NCI-H146 treated with DMSO at 0.1 percent for 48 hours (cell line): Measurements from ENCODE around the gene TMEM225B.
"Not testable (repeated sequence)": the region's sequence is repeated elsewhere in the genome, so short reads cannot be mapped to it uniquely, and the experiment has no call there.

Experiments
- DNase-seq: peaks from one replicate; lab custom pipeline; 2025; ENCODE audit not compliant: unreplicated experiment; lab: John Stamatoyannopoulos, UW

TMEM225B gene

DNA sequence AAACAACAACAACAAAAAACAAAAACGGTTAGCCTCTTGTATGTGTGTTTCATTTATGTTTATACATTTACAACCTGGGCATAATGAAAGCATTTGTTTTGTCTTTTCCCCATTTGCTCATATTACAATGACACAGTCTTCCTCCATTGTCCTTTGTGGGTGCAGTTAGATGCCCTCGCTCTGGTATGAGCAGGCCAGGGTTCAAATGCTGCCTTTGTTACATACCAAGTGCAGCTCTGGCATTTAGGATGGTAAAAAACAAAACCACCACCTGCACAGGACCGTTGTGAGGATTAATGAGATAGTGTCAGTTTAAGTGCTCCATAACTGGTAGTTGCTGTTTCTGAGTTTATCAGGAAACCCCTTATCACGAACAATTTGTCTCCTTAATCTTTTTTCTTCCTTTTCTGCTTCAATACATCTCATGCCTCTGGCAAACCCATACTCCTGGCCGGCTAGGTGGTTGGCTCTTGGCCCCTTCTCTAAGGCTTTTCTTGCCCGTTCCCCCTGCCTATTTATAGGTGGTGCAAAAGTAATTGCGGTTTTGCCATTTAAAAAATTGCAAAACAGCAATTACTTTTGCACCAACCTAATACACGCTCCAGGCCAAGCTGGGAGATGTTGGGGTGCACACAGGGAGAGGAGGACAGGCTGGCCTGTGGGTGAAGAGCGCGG, 18.6 kb upstream of the TMEM225B start:
- no peak for DNase-seq

DNA sequence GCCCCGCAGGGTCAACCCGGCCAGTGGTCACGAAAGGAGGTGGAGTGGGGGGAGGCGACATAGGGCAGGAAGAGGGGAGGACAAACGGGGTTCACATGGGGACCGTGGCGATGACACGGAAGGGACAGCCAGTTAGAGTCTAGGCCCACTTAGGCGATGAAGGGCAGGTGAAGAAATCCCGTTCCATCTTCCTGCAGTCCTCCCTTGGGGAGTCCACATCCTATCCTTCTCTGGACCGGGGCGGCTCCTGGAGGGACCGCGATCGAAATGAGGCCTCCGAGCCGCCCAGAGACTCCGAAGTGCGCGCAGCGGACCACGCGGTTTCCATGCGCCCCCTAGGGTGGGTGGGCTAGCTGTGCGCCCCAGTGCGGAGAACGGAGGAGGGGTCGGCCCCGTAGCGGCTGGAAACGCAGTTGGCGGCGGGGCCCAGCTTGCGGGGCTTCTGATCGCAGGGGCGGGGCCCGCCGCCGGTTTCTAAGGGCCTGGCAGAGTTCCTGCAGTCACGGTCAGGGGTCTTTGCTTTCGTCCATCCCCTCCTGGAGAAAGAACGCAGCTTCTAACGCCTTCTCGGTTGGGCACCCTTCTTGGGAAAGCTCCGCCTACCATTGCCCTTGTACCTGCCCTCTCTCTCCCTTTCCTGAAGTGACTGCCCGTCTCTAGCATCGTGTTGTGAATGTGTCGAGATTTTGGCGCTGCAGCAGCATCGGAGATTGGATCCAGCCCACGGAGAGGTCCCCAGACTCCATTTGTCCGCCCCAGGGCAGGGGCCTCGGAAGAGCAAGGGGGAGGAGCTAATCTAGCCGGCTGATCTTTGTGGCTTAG, 17.9 kb upstream of the TMEM225B start:
- peak; percentile 43 for DNase-seq

DNA sequence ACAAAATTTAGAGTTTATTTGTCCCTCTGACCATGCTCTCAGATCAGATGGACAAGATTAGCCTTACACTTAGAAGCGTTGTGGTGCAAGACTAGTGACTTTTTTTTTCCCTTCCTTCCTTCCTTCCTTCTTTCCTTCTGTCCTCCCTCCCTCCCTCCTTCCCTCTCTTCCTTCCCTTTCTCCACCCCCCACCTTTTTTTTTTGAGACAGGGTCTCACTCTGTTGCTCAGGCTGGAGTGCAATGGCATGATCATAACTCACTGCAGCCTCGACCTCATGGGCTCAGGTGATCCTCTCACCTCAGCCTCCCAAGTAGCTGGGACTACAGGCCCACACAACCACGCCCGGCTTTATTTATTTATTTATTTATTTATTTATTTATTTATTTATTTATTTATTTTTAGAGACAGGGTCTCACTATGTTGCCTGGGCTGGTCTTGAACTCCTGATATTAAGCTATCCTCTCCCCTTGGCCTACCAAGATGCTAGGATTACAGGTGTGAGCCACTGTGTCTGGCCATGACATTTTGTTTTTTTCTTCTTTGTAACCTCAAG, 17.2 kb upstream of the TMEM225B start:
- not testable (repeated sequence) for DNase-seq

DNA sequence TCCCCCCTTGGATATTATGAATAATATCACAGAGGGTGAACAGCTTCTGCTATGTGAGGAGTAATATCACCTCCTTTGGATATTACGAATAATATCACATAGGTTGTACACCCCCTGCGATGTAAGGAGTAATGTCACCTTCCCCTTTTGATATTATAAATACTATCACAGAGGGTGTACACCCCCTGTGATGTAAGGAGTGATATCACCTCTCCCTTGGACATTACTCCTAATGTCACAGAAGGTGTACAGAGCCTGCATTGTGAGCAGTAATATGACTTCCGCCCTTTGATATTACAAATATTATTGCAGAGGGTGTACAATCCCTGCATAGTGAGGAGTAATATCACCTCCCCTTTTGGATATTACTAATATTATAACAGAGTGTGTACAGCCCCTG, 9.2 kb upstream of the TMEM225B start:
- no peak for DNase-seq

DNA sequence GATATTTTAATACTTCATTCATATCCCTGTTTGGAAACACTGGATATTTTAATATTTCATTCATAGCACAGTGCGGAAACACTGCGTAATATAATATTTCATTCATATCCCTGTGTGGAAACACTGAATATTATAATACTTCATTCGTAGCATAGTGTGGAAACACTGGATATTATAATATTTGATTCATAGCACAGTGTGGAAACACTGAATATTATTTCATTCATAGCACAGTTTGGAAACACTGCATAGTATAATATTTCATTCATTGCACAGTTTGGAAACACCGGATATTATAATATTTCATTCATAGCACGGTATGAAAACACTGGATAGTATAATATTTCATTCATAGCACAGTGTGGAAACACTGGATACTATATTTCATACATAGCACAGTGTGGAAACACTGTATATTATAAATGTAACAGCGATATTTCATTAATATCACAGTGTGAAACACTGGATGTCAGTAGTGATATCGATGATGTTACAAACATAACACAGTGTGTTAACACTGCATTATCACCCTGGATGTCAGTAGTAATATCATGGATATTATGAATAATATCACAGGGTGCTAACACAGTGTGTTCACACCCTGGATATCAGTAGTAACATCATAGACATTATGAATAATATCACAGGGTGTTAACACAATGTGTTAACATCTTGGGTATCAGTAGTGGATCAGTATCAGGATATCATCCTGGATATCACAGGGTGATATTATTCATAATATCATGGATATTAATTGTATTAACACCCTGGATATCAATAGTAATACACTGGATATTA, 2.9 kb upstream of the TMEM225B start:
- no peak for DNase-seq

DNA sequence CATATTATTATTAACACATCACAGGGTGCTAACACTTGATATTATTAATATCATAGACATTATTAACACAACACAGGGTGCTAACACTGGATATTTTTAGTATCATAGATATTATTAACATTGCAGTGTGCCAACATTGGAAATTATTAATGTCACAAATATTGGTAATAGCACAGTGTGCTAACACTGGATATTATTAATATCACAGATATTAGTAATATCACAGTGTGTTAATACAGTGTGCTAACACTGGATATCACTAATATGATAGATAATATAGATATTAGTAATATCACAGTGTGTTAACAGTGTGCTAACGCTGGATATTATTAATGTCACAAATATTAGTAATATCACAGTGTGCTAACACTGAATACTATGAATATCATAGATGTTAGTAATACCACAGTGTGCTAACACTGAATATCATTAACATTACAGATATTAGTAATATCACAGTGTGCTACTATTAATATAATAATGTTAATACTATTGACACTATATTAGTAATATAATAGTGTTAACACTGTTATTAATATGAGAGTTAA, 1.6 kb upstream of the TMEM225B start:
- DNase-seq, result no peak

DNA sequence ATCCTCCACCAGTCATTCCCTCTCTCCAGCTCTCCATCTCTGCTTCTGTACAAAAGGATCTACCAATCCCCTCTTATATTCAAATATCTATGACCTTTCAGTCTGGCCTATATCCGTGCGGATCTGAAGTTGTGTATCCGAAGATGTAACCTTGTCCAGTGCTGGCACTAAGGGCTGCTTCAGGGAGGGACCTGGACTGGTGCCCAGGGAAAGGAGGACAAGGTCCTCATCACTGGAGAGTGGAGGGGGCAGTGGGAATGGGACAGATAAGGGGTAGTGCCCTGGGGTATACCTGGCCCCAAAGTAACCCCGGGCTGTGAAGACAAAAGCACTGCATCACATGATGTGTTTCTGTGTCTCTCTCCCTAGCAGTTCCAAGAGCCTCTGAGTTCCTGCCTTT, 1.8 kb downstream of the TMEM225B start:
- DNase-seq, result no peak

DNA sequence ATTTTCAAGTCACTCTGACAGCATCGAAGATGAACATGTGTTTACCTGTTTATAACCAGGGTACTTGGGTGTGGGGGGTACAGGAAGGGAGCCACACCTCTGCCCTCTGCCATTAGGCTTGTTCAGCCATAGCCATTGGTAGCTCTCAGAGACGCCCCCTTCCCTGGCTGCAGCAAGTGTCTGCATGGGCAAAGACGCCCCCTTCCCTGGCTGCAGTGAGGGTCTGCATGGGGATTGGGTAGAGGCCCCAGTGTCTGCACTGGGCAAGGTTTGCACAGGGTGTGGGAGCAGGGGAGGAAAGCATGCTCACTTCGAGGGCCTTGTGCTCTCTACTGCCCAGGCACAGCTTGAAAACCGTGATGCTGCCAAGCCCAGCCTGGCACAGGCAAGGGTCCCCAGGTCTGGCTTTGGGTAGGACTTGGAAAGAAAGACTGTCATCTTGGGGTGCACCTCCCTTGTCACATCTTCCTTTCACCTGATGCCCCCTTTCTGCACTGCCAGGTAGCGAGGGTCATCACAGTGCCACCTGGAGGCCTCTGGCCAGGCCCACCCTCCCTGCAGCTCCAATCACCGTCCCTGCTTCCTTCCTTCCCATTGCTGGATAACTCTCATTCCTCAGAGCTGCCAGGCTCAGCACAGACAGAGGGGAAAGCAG, 3.7 kb downstream of the TMEM225B start:
- no peak for DNase-seq

DNA sequence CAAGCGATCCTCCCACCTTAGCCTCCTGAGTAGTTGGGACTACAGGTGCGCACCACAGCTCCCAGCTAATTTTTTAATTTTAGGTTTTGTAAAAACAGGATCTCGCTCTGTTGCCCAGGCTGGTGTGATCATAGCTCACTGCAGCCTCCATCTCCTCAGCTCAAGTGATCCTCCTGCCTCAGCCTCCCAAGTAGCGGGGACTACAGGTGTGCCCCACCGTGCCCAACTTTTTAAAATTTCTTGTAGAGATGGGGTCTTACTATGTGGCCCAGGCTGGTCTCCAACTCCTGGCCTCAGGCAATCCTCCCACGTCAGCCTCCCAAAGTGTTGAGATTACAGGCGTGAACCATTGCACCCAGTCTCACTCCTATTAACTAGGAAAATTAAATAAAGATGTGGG, 7.5 kb downstream of the TMEM225B start:
- no peak for DNase-seq

DNA sequence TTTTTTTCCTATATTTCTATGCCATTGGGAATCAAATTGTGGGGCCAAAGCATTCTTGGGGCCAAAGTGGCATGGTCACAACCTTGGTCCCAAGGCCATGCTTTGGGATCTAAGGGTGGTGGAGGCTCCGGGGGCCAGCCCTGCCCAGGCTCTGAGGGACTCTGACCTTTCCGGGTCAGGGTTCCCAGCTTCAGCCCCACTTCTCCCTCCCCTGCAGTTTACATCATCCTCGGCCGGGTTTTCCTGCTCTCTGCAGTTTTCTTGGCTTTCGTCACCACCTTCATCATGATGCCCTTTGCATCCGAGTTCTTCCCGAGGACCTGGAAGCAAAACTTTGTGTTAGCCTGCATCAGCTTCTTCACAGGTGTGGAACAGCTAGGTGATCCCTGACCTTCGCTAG, 8.5 kb downstream of the TMEM225B start:
- DNase-seq, result no peak

DNA sequence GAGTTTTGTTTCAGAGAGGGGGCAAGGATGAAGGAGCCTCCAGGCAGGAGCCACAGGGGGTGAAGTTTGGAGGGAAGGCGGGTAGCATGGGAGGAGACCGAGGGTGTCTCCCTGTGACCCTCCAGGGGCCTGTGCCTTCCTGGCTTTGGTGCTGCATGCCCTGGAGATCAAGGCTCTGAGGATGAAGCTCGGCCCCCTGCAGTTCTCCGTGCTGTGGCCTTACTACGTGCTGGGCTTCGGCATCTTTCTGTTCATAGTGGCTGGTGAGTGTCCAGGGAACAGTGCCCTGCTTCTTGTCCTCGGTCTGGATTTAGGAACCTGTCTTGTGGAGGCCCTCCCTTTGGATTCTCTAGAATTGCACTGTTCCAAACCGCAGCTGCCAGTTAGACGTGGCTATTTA, 9.5 kb downstream of the TMEM225B start:
- no peak for DNase-seq

DNA sequence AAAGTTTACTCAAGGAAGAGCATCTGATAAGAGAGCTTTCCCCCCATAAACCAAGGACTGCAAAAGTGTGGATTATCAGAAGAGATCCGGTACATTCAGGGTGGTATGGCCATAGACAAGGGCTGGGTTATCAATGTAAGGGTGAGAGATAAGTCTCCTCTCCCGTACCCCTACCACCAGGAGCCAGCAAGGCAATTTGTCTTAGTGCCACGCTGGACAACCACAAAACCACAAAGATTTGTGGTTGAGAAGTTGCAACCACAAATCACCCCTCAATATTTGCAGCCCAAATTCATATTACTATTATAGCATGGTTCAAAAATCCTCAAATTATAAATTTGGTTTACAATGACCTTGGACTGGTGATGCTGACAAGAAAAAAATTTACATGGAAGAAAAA, 16.4 kb downstream of the TMEM225B start:
- DNase-seq, result no peak

DNA sequence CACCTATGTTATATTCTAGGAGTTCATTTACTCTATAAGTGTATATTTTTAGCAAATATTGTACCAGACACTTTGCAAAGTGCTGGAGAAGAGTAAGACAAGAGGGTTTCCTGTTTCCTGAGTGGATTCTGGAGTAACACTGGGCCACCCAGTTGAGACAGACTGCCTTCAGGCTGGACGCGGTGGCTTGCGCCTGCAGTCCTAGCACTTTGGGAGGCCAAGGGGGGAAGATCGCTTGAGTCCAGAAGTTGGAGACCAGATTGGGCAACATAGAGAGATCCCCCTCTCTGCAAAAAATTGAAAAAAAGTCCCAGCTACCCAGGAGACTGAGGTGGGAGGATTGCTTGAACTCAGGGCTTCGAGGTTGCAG, 17.9 kb downstream of the TMEM225B start:
- DNase-seq, result no peak

DNA sequence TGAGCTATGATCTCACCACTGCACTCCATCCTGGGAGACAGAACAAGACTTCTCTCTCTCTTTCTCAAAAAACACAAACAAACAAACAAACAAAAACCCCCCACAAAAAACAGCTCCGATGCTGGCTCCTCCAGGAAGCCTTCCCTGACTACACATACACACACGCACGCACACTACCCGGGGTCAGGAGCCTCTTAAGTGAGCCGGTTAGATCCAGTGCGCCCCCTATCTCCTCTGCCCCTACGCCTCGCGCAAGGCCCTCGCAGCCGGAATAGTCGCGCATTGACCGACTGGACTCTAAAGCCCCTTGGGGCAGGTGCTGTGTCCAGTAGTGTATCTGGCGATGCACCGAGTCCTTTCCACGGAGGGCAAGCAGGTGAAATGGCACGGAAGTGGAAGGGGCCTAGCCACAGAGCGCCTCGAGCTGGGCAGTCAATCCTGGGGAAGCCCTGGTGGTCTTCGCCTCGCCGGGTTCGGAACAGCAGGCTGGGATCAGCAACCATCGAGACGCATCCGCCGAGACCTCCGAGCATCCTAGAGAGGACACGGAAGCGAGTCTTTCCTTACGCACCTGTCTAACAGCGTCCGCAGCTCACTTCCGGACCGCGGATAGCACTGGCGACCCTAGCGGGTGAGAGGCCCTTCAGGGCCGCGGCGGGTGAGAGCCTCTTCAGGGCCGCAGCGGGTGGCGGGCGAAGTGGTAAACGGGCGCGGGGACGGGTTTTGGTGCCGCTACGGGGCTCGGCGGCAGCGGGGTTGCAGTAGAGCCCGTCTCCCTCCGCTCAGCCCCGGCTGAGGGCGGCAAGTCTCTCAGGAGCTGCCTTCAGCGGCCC, 18.5 kb downstream of the TMEM225B start, which contains the start of gene ZSCAN25:
ZSCAN25 (plus strand) TSS at position 588 of the 833 bp plus-strand sequence. CDS start 2,661 bp downstream, outside the sequence.
- peak; percentile 75 for DNase-seq

DNA sequence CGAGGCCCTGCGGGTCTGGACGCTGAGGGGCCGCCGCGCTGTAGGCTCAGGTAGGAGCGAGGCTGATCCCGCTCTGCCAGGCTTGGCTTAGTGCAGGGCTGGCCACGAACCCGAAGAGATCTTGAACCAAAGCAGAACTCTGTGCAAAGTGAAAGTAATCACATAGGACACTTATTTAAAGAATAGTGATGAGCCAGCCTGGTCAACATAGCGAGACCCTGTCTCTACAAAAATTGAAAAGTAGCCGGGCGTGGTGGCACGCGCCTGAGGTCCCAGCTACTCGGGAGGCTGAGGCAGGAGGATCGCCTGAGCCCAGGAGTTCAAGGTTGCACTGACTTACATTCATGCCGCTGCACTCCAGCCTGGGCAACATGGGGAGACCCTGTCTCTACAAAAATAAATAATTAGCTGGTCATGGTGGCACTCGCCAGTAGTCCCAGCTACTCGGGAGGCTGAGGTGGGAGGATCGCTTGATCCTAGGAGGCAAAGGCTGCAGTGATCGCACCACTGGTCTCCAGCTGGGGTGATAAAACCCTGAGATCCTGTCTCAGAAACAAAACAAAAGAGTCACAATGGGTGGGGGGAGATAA, 19.2 kb downstream of the TMEM225B start:
- no peak for DNase-seq

DNA sequence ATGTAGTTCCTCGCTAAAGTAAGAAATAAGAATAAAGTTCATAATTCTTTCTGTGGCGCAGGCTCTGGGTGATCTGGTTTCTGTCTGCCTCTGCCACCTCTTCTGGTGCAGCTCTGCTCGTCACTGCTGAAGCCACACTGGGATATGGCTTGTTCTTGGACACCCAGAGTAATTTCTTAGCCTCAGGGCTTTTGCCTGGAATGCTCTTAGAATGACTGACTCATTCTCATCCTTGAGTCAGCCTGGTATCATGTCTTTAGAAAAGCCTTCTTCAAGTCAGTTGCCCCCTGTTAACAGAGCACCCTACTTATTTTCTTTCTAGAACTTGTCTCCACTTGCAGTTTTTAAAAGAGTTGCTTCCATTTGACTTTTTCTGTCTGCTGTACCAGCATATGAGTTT, 20.7 kb downstream of the TMEM225B start:
- no peak for DNase-seq

DNA sequence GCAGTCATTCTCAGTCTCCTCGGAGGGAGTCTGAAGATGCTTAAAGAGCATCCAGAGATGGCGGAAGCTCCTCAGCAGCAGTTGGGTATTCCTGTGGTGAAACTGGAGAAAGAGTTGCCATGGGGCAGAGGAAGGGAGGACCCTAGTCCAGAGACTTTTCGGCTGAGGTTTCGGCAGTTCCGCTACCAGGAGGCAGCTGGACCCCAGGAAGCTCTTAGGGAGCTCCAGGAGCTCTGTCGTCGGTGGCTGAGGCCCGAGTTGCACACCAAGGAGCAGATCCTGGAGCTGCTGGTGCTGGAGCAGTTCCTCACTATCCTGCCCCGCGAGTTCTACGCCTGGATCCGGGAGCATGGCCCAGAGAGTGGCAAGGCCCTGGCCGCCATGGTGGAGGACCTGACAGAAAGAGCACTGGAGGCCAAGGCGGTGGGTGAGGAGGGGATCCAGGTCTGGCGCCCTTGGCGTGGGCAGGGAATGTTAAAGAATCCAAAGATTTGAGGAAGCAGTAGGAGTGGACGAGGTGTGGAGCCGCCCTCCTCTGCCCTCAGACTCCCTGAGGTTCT, 21.6 kb downstream of the TMEM225B start:
- no peak for DNase-seq

DNA sequence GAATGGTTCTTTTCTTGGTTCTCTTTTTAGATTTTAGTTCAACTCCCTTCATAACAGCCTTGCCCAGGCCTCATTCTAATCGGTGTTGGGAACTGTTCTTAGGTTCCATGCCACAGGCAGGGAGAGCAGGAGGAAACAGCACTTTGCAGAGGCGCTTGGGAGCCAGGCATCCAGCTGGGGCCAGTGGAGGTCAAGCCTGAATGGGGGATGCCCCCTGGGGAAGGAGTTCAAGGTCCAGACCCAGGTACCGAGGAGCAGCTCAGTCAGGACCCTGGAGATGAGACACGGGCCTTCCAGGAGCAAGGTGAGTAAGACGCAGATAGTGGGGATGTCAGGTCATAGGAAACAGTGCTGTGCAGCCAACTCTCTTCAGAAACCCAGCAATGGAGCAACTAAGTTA, 23.2 kb downstream of the TMEM225B start:
- no peak for DNase-seq

DNA sequence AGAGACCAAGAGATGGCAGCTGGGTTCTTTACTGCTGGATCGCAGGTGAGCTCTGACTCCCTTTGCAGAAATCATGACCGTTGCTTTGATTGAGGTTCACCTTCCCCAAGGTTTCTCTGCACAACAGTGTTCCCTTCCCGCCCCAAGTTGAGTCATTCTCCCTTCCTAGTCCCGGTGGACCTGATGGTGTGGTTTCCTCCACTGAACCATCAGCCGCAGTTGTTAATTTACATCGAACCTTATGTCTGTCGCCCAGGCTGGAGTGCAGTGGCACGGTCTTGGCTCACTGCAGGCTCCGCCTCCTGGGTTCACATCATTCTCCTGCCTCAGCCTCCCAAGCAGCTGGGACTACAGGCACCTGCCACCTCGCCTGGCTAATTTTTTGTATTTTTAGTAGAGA, 24.5 kb downstream of the TMEM225B start:
- DNase-seq, result no peak
